ENCODE measurements around the gene AGK.
"Not testable (repeated sequence)": the region's sequence is repeated elsewhere in the genome, so short reads cannot be mapped to it uniquely, and the experiment has no call there.

AGK gene

DNA sequence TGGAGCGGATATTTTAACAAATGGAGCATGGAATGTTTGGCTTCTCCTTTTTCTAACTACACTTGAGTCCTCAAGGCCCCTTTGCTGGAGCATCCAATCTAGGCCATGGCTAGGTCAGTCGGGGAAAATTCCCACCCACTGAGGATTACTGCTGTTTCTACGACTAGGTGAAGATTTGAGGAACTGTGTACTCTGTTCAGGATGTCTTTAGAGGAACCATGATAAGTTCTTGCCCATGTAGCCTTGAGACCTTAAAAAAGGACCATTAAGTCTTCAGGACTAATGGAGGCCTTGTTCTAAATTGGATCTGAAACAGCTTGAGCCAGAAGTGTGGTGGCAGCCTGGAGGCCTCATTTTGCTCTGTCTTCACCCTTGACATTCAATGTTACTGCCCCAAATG lies 6.2 kb downstream of the AGK start:
- DNase-seq = no peak

- not testable (repeated sequence) for DNase-seq
These were observed 6.8 kb downstream of the AGK start for GRCh38 chr7:141557831-141558531.

DNA sequence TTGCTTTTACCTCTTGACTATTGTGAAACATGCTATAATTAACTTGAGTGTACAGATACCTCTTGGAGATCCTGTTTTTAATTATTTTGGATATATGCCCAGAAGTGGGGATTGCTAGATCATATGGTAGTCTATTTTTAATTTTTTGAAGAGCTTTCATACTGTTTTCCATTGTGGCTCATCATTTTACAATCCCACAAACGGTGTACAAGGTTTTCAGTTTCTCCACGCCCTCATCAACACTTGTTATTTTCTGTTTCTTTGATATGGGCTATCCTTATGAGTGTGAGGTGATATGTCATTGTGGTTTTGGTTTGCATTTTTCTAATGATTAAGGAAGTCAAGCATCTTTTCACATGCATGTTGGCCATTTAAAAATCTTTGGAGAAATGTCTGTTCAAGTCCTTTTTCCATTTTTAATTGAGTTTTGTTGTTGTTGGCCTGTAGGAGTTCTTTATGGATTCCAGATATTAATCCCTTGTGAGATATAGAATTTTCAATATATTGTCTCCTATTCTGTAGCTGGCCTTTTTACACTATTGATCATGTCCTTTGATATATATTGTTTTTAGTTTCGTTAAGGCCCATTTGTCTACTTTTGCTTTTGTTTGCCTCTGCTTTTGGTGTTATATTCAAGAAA lies 7.5 kb downstream of the AGK start:
- no peak for DNase-seq

DNA sequence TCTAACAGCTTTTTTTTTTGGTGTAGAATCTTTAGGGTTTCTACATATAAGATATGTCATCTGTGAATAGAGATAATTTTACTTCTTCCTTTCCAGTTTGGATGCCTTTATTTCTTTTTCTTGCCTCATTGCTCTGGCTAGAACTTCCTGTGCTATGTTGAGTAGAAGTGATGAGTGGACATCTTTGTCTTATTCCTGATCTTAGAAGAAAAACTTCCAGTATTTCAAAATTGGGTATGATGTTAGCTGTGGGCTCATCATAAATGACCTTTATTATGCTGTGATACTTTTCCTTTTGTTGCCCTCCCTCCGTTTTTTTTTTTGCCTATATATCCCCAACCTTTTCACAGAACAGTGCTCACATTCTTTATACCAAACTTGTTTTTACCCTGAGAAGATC lies 8.8 kb downstream of the AGK start:
- DNase-seq = no peak

DNA sequence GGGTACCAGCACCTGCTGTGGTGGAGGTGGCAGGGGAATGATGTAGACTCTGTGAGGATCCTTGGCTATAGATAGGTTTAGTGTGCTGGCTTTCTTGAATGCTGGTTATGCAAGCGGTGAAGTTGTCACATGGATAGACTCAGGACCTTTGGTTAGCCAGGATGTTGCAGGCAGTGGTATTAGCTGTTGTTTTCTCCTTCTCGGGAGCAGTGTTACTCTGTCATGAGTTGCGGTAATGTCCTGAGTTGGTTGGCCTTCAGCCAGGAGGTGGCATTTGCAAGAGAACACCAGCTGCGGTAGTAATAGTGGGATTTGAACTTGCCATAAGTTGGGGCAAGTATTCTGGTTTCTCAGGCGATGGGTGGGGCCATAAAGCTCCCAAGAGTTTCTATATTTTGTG lies 10.8 kb downstream of the AGK start:
- no peak for DNase-seq

DNA sequence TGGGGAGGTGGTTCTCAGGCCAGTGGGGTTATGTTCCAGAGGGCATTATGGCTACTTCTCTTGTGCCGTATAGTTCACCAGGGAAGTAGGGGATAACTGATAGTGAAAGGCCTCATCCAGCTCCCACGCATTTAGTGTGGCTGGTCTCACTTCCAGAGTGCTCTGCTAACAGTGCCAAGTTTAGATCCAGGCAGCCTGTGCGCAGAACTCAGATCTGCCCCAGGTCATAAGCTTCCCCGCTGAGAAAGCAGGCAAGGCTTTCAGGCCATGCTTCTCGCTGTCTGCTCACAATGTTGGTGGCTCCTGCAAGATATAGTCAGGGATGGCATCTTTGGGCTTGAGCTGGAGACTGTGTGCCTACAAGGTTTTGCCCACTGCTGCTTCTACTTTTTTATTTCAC lies 11.3 kb downstream of the AGK start:
- DNase-seq = no peak

GRCh38 chr7:141562972-141563371 lies 11.8 kb downstream of the AGK start:
- DNase-seq = no peak

GRCh38 chr7:141563956-141564623 lies 12.9 kb downstream of the AGK start:
- DNase-seq = no peak

- no peak for DNase-seq
These were observed 16.2 kb downstream of the AGK start for GRCh38 chr7:141567432-141567831.

GRCh38 chr7:141568227-141568626 lies 17.0 kb downstream of the AGK start:
- DNase-seq = no peak

GRCh38 chr7:141571059-141571458 lies 19.8 kb downstream of the AGK start:
- DNase-seq = no peak

- DNase-seq = no peak
These were observed 21.0 kb downstream of the AGK start for GRCh38 chr7:141572175-141572574.

DNA sequence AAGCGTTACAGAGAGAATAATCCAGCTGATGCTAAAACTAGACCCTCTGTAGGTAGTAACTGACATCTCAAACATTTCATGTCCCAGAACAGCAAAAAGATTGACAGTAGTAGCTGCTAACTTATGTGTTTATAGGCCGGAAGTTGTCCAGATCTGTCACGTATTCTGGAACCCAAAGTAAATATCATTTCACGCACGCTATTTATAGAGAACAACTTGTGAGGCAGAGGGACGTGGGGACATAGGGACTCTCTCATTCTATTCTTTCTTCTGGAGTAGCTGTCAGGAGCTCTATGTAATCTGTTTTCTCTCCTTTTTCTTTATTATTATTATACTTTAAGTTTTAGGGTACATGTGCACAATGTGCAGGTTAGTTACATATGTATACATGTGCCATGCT lies 22.3 kb downstream of the AGK start:
- DNase-seq = no peak

DNA sequence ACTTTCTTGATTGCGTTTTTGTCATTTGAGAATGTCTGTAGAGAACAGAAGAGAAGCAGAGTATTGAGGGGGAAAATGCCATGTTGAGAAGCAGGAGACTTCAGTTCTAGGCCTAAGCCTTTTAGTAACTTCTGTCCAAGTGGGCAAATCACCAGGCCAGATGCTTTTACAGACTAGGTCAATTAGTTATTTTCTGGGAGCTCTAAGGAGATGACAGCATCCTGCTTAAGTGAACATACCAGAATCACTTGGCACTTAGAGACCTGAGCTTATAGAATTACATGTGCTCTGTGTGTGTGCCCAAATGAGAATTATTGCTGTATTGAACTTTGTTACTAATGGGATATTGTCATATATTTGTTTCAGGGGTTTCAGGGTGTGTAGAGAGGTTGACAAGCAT lies 24.0 kb downstream of the AGK start:
- no peak for DNase-seq

DNA sequence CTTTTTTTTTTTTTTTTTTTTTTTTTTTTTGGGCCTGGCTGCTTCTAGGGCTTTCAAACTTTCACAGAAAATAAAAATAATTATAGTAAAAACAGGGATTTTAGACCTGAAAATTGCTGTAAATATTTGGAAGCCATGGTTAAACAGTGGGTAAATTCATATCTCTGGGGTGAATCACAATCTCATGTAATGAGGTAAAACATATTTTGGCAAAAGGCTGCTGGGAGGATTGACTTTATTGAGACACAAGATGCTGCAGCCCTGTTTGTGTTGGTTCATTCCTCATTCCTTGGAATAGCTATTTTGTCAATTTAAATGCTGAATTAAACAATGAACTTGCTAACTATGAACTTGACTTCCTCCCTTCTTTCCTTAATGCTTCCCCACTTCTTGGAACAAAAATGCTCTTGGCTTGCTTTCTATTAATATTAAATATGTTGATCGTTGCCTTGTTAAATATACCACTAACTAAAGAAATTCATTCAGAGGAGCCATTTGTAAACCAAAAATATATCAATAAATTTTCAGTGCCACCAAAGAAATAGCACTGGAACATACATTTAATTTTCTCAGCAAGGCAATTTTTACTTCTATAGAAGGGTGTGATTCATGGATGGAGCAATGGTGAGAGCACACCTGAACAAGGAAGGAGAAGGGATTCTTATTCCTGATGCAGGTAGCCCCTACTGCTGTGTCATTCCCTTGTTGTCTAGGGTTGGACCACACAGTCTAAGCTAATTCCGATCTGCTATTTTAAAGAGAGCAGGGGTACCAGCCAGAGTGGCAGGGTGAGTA lies 24.6 kb downstream of the AGK start:
- no peak for DNase-seq

DNA sequence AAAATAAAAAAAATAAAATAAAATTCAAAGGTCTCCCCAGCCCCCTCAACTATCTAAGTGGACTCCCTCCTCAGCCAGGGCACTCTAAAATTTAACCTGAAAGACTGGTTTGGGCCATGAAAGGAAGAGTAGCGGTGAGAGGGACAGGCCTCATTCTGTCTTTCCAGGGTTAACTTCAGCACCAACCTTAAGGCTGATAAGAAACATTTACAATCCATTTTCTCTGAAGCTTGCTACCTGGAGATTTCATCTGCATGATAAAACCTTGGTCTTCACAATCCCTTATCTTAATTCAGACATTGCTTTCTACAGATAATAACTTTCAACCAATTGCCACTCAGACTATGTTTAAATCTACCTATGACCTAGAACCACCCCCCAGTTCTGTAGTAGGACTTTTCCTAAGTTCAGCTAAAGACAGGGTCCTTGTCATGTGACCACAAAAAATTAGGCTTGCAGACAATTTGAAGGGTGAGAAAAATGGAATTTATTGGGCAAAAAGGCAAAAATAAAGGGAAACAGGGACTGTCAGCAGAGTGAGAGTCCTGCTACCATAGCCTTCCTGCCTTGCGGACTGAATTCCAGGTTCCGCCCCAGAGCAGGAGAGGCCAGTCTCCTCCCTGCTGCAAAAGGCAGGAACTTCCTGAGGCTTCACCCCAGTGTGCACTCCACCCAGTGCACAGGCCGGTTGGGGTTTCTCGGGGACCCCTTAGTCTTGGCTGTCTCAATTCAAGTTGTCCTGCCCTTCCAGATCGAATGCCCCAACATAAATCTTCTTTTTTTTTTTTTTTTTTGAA lies 26.0 kb downstream of the AGK start:
- DNase-seq = no peak

DNA sequence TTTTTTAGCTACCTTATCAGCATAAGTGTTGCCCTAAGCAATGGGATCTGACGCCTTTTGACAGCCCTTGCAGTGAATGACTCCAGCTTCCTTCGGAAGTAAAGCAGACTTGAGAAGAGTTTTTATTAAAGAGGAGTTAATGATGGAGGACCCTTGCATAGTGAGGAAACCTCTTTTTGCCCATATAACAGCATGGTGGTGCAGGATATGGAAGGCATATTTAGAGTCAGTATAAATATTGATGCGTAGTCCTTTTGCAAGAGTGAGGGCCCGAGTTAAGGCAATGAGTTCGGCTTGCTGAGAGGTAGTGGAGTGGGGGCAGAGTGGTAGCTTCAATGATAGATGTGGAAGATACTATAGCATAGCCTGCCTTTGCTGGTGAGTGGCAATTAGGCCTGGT lies 28.7 kb downstream of the AGK start:
- not testable (repeated sequence) for DNase-seq

GRCh38 chr7:141582063-141582462 lies 30.9 kb downstream of the AGK start:
- DNase-seq = not testable (repeated sequence)

DNA sequence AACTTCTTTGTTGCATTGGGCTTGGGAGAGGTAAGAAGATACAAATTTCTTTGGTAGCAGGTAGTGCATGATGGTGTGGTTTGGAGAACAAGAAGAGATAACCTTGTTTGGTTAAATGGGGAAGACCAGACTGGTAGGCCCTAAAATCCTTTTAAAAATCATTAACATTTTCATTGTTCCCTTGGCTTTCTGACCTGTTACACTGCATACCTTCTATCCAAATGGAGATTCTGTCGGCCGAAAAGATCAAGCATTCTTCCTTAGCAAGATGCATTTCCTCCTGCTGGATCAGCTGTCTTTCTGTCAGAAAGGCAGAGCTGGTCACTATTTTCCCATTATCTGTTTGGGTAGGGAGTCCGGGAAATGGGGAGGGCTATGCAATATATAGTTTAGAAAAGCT lies 33.7 kb downstream of the AGK start:
- no peak for DNase-seq

- DNase-seq = no peak
These were observed 34.6 kb downstream of the AGK start for GRCh38 chr7:141585592-141586510.

- DNase-seq = no peak
These were observed 35.7 kb downstream of the AGK start for GRCh38 chr7:141586878-141587277.

DNA sequence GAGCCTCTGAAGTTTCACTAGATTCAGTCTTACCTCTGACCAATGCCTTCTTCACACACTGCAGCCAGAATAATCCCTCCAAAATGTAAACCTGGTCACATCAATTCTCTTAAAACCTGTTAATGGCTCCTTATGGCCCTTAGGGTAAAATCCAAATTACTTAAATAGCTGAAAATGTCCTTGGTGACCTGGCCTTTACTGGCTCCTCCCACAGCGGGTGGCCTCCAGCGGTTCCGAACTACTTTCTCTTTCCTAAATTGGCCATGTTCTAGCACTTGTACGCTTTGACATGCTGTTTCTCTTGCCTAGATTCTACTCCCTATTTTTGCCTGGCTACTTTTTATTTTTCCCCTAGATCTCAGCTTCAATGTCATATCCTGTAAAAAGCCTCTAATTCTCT lies 36.1 kb downstream of the AGK start:
- DNase-seq = no peak

Data from NCI-H146 (cell line).